Islet of Langerhans (tissue), 1 donor: ENCODE measurements around the gene PGS1.
"Not testable (repeated sequence)": the region's sequence is repeated elsewhere in the genome, so short reads cannot be mapped to it uniquely, and the experiment has no call there.

Source experiments
- FAIRE-seq: peaks from one replicate; lab custom pipeline; 2011; peaks lifted over from hg19 to GRCh38; lab: Jason Lieb, UNC

Gene PGS1

GRCh38 chr17:78450696-78451345, 72.4 kb downstream of the PGS1 start:
- FAIRE-seq: no peak

DNA sequence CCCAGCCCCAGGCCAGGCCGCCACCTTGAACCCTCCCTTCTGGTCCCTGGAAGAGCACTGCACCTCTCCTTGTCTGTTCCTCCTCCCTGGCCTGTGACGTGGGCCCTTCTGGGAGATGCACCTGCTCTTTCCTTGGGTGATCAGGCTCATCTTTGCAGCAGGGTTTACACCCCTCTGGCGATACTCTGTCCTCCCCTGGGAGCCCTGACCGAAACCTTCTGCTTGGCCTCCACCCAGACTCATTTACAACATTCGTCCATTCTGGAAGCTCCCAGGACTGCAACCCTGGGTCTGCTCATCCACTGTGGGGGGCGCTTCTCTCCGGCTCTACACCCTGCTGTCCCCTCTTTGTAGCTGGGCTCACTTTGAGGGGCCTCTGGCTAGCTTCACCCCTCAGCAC, 73.3 kb downstream of the PGS1 start:
- FAIRE-seq: no peak

- no peak for FAIRE-seq
These were observed 75.9 kb downstream of the PGS1 start for GRCh38 chr17:78454346-78454745.

DNA sequence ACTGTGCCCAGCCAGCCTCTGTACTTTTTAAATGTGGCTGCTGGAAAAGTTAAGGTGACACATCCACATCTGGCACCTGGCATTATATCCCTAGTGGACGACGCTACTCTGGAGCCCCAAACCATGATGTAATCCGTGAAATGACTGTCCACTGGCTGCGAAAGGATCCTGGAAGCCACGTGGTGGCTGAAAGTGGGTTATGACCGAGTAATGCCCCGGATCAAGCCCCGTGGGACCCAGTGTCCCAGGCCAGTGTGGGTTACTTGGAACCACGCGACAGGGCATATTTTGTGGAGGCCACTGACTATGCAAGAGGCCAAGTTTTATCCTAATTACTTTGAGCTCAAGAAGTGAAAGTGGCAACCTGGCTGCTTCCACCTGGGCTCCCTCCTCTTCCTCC, 79.6 kb downstream of the PGS1 start:
- no peak for FAIRE-seq

DNA sequence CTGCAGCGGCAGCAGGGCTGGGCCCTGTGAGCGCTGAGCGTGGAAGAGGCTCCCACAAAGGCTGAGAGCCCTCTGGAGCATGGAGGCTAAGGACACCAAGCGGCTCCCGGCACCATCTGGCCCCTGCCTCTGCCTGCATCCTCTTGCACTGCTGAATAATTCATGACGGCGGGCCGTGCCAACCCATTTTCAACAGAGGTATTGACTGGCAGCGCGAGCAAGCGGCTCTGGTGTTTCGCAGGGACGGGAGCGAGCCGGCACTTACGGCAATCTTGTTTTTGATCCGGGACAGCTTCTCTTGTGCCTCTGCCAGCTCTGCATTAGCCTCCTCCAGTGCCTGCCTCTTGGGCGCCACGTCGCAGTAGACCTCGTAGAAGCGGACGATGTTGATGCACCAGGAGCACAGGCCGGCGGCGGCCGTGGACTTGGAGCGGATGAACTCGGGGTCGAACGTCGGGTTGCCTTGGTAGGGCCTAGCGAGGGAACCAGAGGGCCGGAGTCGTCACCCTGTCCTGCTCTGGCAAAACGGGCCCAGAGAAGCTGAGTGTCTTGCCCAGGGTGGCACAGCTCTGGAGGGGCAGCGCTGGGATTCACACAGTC, 80.4 kb downstream of the PGS1 start:
- no peak for FAIRE-seq

GRCh38 chr17:78459696-78460095, 81.2 kb downstream of the PGS1 start:
- FAIRE-seq: no peak

- FAIRE-seq: no peak
These were observed 81.8 kb downstream of the PGS1 start for GRCh38 chr17:78460176-78460675.

DNA sequence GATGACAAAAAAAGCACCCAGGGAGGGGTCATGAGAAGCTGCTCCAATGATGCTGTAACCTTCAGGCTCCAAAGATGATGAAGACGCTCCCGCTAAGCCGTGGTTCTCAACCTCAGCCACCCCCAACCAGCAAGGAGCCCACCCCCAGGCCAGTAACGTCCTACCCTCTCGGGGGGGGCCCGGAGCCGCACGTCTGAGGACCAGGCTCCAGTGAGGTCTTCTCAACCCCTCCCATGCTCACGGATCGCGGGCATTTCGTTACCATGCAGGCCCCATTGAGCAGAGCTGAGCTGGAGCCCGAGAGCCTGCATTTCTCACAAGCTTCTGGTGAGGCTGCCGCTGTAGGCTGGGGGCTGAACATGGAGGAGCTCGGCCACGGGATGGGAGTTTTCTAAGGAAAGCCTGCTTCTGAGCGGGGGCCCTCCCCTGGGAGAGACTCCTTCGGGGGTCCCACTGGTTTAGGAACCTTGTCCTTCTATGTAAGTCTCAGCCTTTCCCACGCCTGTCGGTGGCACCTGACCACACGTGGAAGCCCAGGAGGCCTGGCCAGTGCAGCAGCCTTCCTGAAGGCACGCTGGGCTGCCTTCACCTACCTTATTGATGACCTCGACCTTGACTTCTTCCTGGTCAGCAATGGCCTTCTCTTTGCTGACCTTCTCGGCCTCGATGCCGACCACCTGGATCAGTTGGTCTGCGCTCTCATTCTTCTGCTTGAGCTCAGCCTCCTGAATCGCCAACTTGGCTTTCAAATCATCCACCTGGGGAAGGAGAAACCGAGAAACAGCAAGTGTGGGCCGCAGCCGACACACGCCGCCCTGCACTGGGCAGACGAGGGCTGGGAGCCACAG, 82.7 kb downstream of the PGS1 start:
- FAIRE-seq: no peak

- FAIRE-seq: no peak
These were observed 83.3 kb downstream of the PGS1 start for GRCh38 chr17:78461799-78462053.

DNA sequence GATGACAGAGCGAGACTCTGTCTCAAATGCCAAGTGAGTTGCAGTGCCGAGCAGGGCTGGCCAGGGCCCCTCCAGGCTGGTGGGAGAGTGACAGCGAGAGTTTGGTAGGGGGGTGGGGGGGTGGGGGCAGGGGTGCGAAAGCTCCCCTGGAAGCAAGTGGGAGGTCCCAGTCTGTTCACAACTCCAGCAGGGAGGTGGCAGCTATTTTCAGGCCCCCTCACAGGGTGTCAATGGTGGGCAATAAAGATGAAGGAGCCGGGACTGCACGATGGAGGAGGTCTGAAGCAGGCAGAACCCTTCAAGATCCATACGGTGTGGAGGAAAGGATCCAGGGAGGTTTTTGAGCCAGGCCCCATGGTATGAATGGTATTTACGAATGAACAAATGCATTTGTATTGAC, 83.7 kb downstream of the PGS1 start:
- no peak for FAIRE-seq

GRCh38 chr17:78466109-78466785, 87.8 kb downstream of the PGS1 start:
- FAIRE-seq: not testable (repeated sequence)

GRCh38 chr17:78466786-78467715, 88.6 kb downstream of the PGS1 start:
- no peak for FAIRE-seq

DNA sequence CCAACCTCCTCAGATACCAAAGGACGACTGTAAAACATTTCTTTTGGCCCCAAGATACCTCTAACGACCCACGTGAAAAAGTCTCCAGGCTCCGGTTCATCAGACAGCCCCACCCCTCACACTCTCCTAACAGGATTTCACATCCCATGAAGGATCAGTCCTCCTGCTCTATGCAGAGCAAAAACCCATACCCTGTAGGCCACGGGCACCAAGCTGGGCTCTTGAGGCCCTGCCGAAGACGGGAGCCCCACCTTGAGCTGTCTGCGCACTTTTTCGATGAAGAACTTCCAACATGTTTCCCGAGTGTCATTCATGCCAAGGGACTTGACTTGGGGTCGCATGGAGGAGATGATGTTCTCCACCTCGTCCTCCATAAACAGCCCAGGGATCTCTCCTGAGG, 89.9 kb downstream of the PGS1 start:
- no peak for FAIRE-seq

- no peak for FAIRE-seq
These were observed 91.0 kb downstream of the PGS1 start for GRCh38 chr17:78469443-78469842.

- FAIRE-seq: no peak
These were observed 93.2 kb downstream of the PGS1 start for GRCh38 chr17:78471635-78472034.

DNA sequence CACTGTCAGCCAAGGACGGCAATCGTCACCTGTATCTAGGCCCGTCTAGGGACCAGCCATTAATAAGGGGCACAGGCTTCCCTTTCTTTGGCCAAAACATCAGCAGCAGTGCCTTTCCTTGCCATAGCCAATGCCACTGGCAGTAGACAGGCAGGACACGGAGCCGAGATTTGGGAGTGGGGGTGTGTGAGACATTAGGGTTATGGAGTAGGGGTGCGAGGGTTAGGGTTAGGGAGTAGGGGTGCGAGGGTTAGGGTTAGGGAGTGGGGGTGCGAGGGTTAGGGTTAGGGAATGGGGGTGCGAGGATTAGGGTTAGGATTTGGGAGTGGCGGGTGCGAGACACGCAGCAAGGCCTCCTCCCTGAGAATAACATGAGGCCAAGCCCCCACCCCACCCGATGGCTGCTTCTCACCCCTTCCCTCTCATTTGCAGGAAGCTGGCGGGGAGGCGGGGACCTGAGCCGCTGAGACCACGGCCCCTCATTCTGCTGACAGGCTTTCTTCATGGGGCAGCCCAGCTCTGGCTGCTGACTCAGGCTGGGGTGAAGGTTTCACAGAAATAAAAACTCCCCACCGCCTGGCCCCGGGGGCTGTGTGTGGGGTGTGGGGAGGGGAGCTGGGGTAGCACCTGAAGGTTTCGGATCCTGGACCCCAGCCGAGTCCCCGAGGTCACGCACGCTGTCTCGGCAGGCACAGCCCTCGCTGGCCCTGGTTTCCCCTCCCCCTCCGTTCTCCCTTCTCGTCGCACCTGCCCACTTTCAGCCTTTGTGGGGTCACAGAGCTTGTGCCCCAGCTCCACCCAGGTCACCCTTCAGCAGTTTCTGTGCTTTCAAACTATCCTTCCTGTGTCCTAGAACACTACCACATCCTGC, 93.8 kb downstream of the PGS1 start:
- FAIRE-seq: no peak

DNA sequence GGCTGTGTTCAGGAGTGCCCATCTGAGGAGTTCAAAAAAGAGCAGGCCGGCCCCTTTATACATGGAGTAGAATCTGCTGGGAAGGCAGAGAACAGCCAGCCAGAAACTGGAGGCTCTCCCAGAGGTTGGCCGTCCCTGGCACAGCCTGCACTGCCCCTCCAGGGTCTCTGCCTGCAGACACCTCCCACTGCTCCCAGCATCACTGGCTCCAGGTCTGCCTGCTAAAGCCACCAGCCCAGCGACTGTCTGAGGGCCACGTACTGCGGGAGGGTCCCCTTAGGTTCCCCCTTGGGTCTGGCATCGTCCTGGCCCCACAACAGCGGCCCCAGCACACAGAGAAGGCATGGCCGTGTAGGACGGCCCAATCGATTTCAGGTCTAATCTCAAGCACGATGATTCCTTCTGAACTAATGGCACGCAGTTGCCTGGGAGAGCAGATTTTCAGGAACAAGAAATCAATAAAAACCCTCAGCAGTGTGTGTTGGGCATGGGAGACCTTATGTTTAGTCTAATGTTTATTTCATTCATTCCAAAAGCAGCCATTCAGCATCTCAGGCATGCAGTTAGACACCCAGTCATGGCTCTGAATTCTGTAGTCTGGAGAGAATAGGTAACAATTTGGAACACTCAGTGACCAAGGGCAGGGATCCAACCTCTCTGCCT, 95.6 kb downstream of the PGS1 start:
- no peak for FAIRE-seq
